ENCODE data around the gene GLRX. TPM values are rescaled to one million over a fixed set of nuclear protein-coding genes. Genes with fewer than 3 reads are reported as not detected.
A peak's percentile ranks its signal among the peaks of the same experiment; 100 is the strongest.

Gene GLRX
- total and polyA plus RNA-seq, 12 donors: 51.6 to 156 (median 111) TPM

DNA sequence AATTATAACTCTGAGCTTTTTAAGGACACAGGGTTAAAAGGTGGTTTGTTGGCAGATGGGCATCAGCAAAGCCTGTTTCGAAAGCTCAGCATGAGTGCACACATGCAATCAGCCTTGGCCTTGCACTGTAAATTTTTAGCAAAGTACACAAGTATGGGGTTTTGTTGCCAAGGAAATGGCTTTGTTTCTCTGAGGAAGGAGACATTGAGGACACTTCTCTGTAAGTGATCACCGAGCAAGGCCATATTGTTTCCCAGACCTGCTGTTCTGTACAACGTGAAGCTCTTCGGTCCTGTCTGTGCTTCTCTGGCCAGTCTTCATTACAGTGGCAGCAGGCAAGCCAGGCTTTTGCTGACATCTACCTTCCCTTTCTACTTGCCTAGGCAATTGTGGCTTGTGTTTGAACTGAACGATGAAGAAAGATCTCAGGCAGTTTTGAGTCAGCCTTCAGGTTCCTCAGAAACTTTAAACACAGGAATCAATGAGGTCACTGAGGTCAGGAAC, 27.9 kb upstream of the GLRX start:
- 76 to 82% methylated on average over 5 of the region's 5 CpGs for WGBS, 2 donors
- TF ChIP-seq CTCF (IDR thresholded peaks at IDR 0.05): no peak
- ATAC-seq (peak in 1 of 8 donors; percentile 23), DNase-seq (no peak)
- Histone ChIP-seq H3K27me3 (no peaks in the 10 kb centered on the region), H3K9me3 (no peaks in the 10 kb centered on the region), H3K4me3 (no peak overlapping the region), H3K36me3 (no peaks in the 10 kb centered on the region), H3K27ac (no peak overlapping the region), H3K4me1 (peaks cover 0 to 17% (median 0%) of the 10 kb centered on the region in 9 donors)
- intact Hi-C loops (cut with DNase I): loop anchor here in 3 of 10 donors (5.0 to 10.0 kb wide), 4 partner anchors 208 to 854 kb away; no protein-coding TSS in a partner anchor

DNA sequence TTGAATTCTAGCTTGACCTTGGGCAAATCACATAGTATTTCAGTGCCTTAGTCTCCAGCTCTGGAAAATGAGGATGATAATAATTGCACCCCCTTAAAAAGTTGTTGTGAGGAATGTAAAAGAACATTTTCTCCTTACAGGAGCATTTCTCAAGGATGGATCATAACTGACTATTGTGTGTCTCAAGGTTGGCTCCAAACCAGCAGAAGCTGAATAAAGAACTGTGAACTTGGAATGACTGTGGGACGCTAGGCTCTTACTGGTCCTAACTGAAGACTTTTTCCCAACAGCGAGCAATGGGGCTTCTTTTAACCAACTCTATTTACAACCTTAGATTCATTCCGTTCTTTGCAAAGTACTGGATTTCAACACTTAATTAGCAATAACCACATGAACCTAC, 26.2 kb upstream of the GLRX start:
- intact Hi-C loops (cut with DNase I): loop anchor here in 9 of 10 donors (5.0 to 10.0 kb wide), 5 partner anchors 116 to 294 kb away; partner anchors contain the start of genes ARSK (in 2 of the 9), SKIC3 (in 2 of the 9), RFESD (in 1 of the 9) and RHOBTB3 (in 1 of the 9)
- Histone ChIP-seq H3K36me3 (no peaks in the 10 kb centered on the region), H3K9me3 (no peaks in the 10 kb centered on the region), H3K27ac (peak overlapping the region in 1 of 10 donors; percentile 10), H3K4me3 (no peak overlapping the region), H3K27me3 (no peaks in the 10 kb centered on the region), H3K4me1 (peaks cover 0 to 24% (median 0%) of the 10 kb centered on the region in 9 donors)
- no peak for ATAC-seq
- 54 to 65% methylated on average over 3 of the region's 3 CpGs for WGBS, 2 donors
- no peak for DNase-seq
- TF ChIP-seq CTCF (IDR thresholded peaks at IDR 0.05): no peak

GRCh38 chr5:95847261-95847592, 24.7 kb upstream of the GLRX start:
- peak in 3 of 9 donors; percentile 13 to 36 (median 14) for TF ChIP-seq CTCF (IDR thresholded peaks at IDR 0.05)
- intact Hi-C loops (cut with DNase I): loop anchor here (1.0 to 10.0 kb wide), 12 partner anchors 64 to 292 kb away; partner anchors contain the start of genes ARSK (in 2 of the 10), SKIC3 (in 2 of the 10), RFESD (in 1 of the 10) and RHOBTB3 (in 1 of the 10)
- Histone ChIP-seq H3K36me3 (no peaks in the 10 kb centered on the region), H3K27me3 (no peaks in the 10 kb centered on the region), H3K27ac (no peak overlapping the region), H3K9me3 (no peaks in the 10 kb centered on the region), H3K4me1 (peaks cover 0 to 36% (median 10%) of the 10 kb centered on the region in 9 donors), H3K4me3 (no peak overlapping the region)
- 16 to 24% methylated on average over 1 of the region's 1 CpG for WGBS, 2 donors
- no peak for ATAC-seq
- no peak for DNase-seq

- Histone ChIP-seq H3K27ac (no peak overlapping the region), H3K4me1 (peaks cover 0 to 41% (median 12%) of the 10 kb centered on the region in 9 donors), H3K27me3 (no peaks in the 10 kb centered on the region), H3K9me3 (no peaks in the 10 kb centered on the region), H3K4me3 (no peak overlapping the region), H3K36me3 (no peaks in the 10 kb centered on the region)
- peak; percentile 92 to 98 (median 96) for TF ChIP-seq CTCF (IDR thresholded peaks at IDR 0.05)
- intact Hi-C loops (cut with DNase I): loop anchor here (1.0 to 10.0 kb wide), 12 partner anchors 64 to 292 kb away; partner anchors contain the start of genes ARSK (in 2 of the 10), SKIC3 (in 2 of the 10), RFESD (in 1 of the 10) and RHOBTB3 (in 1 of the 10)
- ATAC-seq (peak; percentile 56 to 84 (median 72)), DNase-seq (peak in 1 of 2 donors; percentile 71)
- WGBS, 2 donors: 75% methylated on average over 7 of the region's 7 CpGs
Measured at GRCh38 chr5:95846554-95847260, 24.2 kb upstream of the GLRX start.
